ENCODE results near the gene ST6GALNAC3.

Gene ST6GALNAC3

GRCh38 chr1:76583875-76584477 lies 509.4 kb downstream of the ST6GALNAC3 start:
- no peak for DNase-seq (ENCODE audit: low read depth)

GRCh38 chr1:76585980-76586674 lies 511.6 kb downstream of the ST6GALNAC3 start:
- DNase-seq (ENCODE audit: low read depth) = no peak

- DNase-seq (ENCODE audit: low read depth) = no peak
These were observed 512.7 kb downstream of the ST6GALNAC3 start for GRCh38 chr1:76587212-76587611.

GRCh38 chr1:76591461-76591860 lies 516.9 kb downstream of the ST6GALNAC3 start:
- no peak for DNase-seq (ENCODE audit: low read depth)

GRCh38 chr1:76591963-76592362 lies 517.4 kb downstream of the ST6GALNAC3 start:
- no peak for DNase-seq (ENCODE audit: low read depth)

GRCh38 chr1:76593141-76593540 lies 518.6 kb downstream of the ST6GALNAC3 start:
- DNase-seq (ENCODE audit: low read depth) = no peak

GRCh38 chr1:76593618-76594017 lies 519.1 kb downstream of the ST6GALNAC3 start:
- no peak for DNase-seq (ENCODE audit: low read depth)

- DNase-seq (ENCODE audit: low read depth) = no peak
These were observed 520.5 kb downstream of the ST6GALNAC3 start for GRCh38 chr1:76595024-76595423.

- no peak for DNase-seq (ENCODE audit: low read depth)
These were observed 526.9 kb downstream of the ST6GALNAC3 start for GRCh38 chr1:76601465-76601864.

GRCh38 chr1:76607717-76608116 lies 533.2 kb downstream of the ST6GALNAC3 start:
- DNase-seq (ENCODE audit: low read depth) = no peak

GRCh38 chr1:76611770-76612445 lies 537.4 kb downstream of the ST6GALNAC3 start:
- DNase-seq (ENCODE audit: low read depth) = no peak

GRCh38 chr1:76613886-76614285 lies 539.3 kb downstream of the ST6GALNAC3 start:
- DNase-seq (ENCODE audit: low read depth) = no peak

- no peak for DNase-seq (ENCODE audit: low read depth)
These were observed 540.9 kb downstream of the ST6GALNAC3 start for GRCh38 chr1:76615253-76616035.

GRCh38 chr1:76620371-76620770 lies 545.8 kb downstream of the ST6GALNAC3 start:
- no peak for DNase-seq (ENCODE audit: low read depth)

GRCh38 chr1:76622774-76623528 lies 548.4 kb downstream of the ST6GALNAC3 start:
- no peak for DNase-seq (ENCODE audit: low read depth)

GRCh38 chr1:76625886-76626678 lies 551.5 kb downstream of the ST6GALNAC3 start:
- DNase-seq (ENCODE audit: low read depth) = no peak

- no peak for DNase-seq (ENCODE audit: low read depth)
These were observed 553.0 kb downstream of the ST6GALNAC3 start for GRCh38 chr1:76627498-76627897.

- no peak for DNase-seq (ENCODE audit: low read depth)
These were observed 553.4 kb downstream of the ST6GALNAC3 start for GRCh38 chr1:76627901-76628300.

- DNase-seq (ENCODE audit: low read depth) = no peak
These were observed 557.6 kb downstream of the ST6GALNAC3 start for GRCh38 chr1:76632136-76632535.

- DNase-seq (ENCODE audit: low read depth) = no peak
These were observed 561.2 kb downstream of the ST6GALNAC3 start for GRCh38 chr1:76635784-76636183.

GRCh38 chr1:76639181-76639580 lies 564.6 kb downstream of the ST6GALNAC3 start:
- no peak for DNase-seq (ENCODE audit: low read depth)

Data from activated T-cell treated with anti-CD3 and anti-CD28 coated beads for 48 hours (primary cell).